ENCODE data around the gene SAMD14. TPM values are rescaled to one million over a fixed set of nuclear protein-coding genes. Genes with fewer than 3 reads are reported as not detected.

SAMD14 gene
- total and polyA plus RNA-seq, 2 of the 4 experiments (the other 2 are of a cell fraction): 1.4 to 6.2 TPM

GRCh38 chr17:50087912-50088405 lies 42.0 kb downstream of the SAMD14 start:
- H4K91ac ChIP-seq (ENCODE audit: insufficient read depth, low read depth, low read length): no peak overlapping the region
- no peak overlapping the region for H2BK120ac ChIP-seq (ENCODE audit: low read depth, low read length)
- H2BK5ac ChIP-seq (ENCODE audit: low read depth, low read length, poor library complexity, severe bottlenecking): no peak overlapping the region
- H3K27ac ChIP-seq (ENCODE audit: insufficient read depth, low read length): no peak overlapping the region
- no peak overlapping the region for H3K4me2 ChIP-seq (ENCODE audit: low read depth, low read length)
- ChIA-PET POLR2A (ENCODE audit: unreplicated experiment) (no interaction called here), CTCF (interaction anchor here (0.6 to 2.0 kb wide), 8 partner anchors 12 to 1053 kb away, joined by 3 to 11 read pairs (median 5); no protein-coding TSS in a partner anchor)
- H3K18ac ChIP-seq (ENCODE audit: low read depth, low read length): no peak overlapping the region
- H3K23ac ChIP-seq (ENCODE audit: low read depth, low read length): no peak overlapping the region
- H2AFZ ChIP-seq (replicated peaks; ENCODE audit: low read length, poor library complexity): no peak overlapping the region
- no peak overlapping the region for H2AK9ac ChIP-seq (replicated peaks; ENCODE audit: low read depth, low read length, poor library complexity)
- 0 out of 2 replicates have a peak overlapping the region, but pooled peaks have one; percentile 35 for H2AK5ac ChIP-seq (ENCODE audit: low read depth, low read length)
- TF ChIP-seq FOS (IDR thresholded peaks at IDR 0.05; ENCODE audit: low read depth, low read length) (no peak), BHLHE40 (IDR thresholded peaks at IDR 0.05; ENCODE audit: low read depth, low read length) (no peak), NFE2L2 (IDR thresholded peaks at IDR 0.05; ENCODE audit: low read depth, low read length) (no peak), CHD1 (IDR thresholded peaks at IDR 0.05; ENCODE audit: low read depth, low read length) (no peak), MXI1 (IDR thresholded peaks at IDR 0.05; ENCODE audit: borderline replicate concordance, low read depth, low read length) (no peak), RFX5 (IDR thresholded peaks at IDR 0.05; ENCODE audit: low read depth, low read length) (no peak), CEBPB (IDR thresholded peaks at IDR 0.05; ENCODE audit: low read depth, low read length) (no peak), POLR2A (IDR thresholded peaks at IDR 0.05; ENCODE audit: low read depth, low read length) (no peak), ELK1 (IDR thresholded peaks at IDR 0.05; ENCODE audit: borderline replicate concordance, low read depth, low read length) (no peak), MAFK (IDR thresholded peaks at IDR 0.05; ENCODE audit: low read depth, low read length) (no peak), RCOR1 (IDR thresholded peaks at IDR 0.05; ENCODE audit: insufficient replicate concordance, low read length) (no peak), RAD21 (IDR thresholded peaks at IDR 0.05; ENCODE audit: low read length) (no peak), SMC3 (IDR thresholded peaks at IDR 0.05; ENCODE audit: low read depth, low read length) (no peak), MAZ (IDR thresholded peaks at IDR 0.05; ENCODE audit: borderline replicate concordance, low read depth, low read length) (no peak)
- TF ChIP-seq, protein P1, sequence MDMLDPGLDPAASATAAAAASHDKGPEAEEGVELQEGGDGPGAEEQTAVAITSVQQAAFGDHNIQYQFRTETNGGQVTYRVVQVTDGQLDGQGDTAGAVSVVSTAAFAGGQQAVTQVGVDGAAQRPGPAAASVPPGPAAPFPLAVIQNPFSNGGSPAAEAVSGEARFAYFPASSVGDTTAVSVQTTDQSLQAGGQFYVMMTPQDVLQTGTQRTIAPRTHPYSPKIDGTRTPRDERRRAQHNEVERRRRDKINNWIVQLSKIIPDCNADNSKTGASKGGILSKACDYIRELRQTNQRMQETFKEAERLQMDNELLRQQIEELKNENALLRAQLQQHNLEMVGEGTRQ (IDR thresholded peaks at IDR 0.05; ENCODE audit: low read depth, low read length): no peak
- TF ChIP-seq, protein P2, sequence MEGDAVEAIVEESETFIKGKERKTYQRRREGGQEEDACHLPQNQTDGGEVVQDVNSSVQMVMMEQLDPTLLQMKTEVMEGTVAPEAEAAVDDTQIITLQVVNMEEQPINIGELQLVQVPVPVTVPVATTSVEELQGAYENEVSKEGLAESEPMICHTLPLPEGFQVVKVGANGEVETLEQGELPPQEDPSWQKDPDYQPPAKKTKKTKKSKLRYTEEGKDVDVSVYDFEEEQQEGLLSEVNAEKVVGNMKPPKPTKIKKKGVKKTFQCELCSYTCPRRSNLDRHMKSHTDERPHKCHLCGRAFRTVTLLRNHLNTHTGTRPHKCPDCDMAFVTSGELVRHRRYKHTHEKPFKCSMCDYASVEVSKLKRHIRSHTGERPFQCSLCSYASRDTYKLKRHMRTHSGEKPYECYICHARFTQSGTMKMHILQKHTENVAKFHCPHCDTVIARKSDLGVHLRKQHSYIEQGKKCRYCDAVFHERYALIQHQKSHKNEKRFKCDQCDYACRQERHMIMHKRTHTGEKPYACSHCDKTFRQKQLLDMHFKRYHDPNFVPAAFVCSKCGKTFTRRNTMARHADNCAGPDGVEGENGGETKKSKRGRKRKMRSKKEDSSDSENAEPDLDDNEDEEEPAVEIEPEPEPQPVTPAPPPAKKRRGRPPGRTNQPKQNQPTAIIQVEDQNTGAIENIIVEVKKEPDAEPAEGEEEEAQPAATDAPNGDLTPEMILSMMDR (conservative IDR thresholded peaks at IDR 0.05; ENCODE audit: low read depth, low read length): no peak
- H4K8ac ChIP-seq (ENCODE audit: low read depth in 2 of 2, low read length in 2 of 2): no peak overlapping the region
- H4K20me1 ChIP-seq (ENCODE audit: insufficient read depth, low read length): peaks cover 6% of the 10 kb centered on the region
- intact Hi-C loops (cut with micrococcal nuclease): loop anchor here (1.0 kb wide), 3 partner anchors 61 to 227 kb away; no protein-coding TSS in a partner anchor
- DNase-seq: no peak
- H3K4ac ChIP-seq (ENCODE audit: low read depth, low read length): no peak overlapping the region
- H4K5ac ChIP-seq (ENCODE audit: low read depth, low read length): no peak overlapping the region
- no peak overlapping the region for H2BK15ac ChIP-seq (ENCODE audit: low read depth, low read length)
- in situ Hi-C loops (cut with MboI; ENCODE audit: low sequenced_read_pairs): loop anchor here (5.0 kb wide), 2 partner anchors 61 to 226 kb away; no protein-coding TSS in a partner anchor
- no TSS peak for BruUV-seq (replicated peaks)
- H3K9ac ChIP-seq (ENCODE audit: low read depth, low read length): no peak overlapping the region
- no peak overlapping the region for H3K56ac ChIP-seq (ENCODE audit: extremely low read depth, insufficient read depth, low read length)
- dilution Hi-C loops (cut with HindIII; ENCODE audit: low sequenced_read_pairs, unreplicated experiment): no loop called here
- ATAC-seq (ENCODE audit: low read depth): no peak
- H3K36me3 ChIP-seq (ENCODE audit: control insufficient read depth, insufficient read depth, low read length): peaks cover 21% of the 10 kb centered on the region
- no peaks in the 10 kb centered on the region for H3K27me3 ChIP-seq (ENCODE audit: control insufficient read depth, insufficient read depth, low read length)
- H3K14ac ChIP-seq (replicated peaks; ENCODE audit: low read depth, low read length): no peak overlapping the region
- WGBS, 2 experiments (ENCODE audit: extremely low coverage in 2 of 2, insufficient read length in 1 of 2): 89% methylated on average over 10 of the region's 19 CpGs; no CpG with 5 or more reads in 1 of the 2 experiments
- no peak overlapping the region for H2BK20ac ChIP-seq (ENCODE audit: low read depth, low read length)
- no peak overlapping the region for H3K4me3 ChIP-seq (ENCODE audit: insufficient read depth, low read depth, low read length)
- peaks cover 0 to 10% of the 10 kb centered on the region in 2 experiments; a peak in 1 of 4 replicates for H3K79me1 ChIP-seq (ENCODE audit: low read depth in 1 of 2, low read length in 2 of 2)
- no peaks in the 10 kb centered on the region for H3K9me1 ChIP-seq (ENCODE audit: insufficient read depth, low read length)
- no peaks in the 10 kb centered on the region for H3K9me3 ChIP-seq (ENCODE audit: control insufficient read depth, insufficient read depth, low read length)
- H3K4me1 ChIP-seq (ENCODE audit: control insufficient read depth, insufficient read depth, low read length): no peaks in the 10 kb centered on the region
